PC-3 (cell line): ENCODE data around the gene CERKL. TPM values are rescaled to one million over a fixed set of nuclear protein-coding genes. Genes with fewer than 3 reads are reported as not detected.

Experiments
- ATAC-seq: fragments of 200-7000 bp; cut with Tn5 transposase; 2 replicates; pipeline ENCODE4 v1.9.1; 2020; ENCODE audit warnings: mild to moderate bottlenecking, moderate library complexity
- BruUV-seq: library from RNA; stranded (reverse); fragments of 400-500 nt; replicated peaks from 2 replicates; lab custom pipeline; 2021; lab: Mats Ljungman, UMichigan
- CTCF ChIA-PET: fragments of 300-600 bp; sonication (Branson Sonifier 250); formaldehyde crosslinking; loops from one replicate; lab custom pipeline; 2022; ENCODE audit warnings: antibody characterized with exemption; lab: Charles Lee
- POLR2A ChIA-PET: fragments of 300-600 bp; sonication (Branson Sonifier 250); formaldehyde crosslinking; loops from one replicate; lab custom pipeline; 2022; ENCODE audit warnings: antibody characterized with exemption; ENCODE audit not compliant: unreplicated experiment; lab: Charles Lee
- DNase-seq: peaks from one replicate; pipeline ENCODE4 v3.0.0-alpha.2; 2015
- H2AFZ ChIP-seq: fragments of 300-600 bp; sonication (generic); 2 replicates; pipeline ENCODE4 v1.6.0; 2016; ENCODE audit warnings: antibody characterized with exemption, low read length
- H3F3A ChIP-seq: fragments of 300-600 bp; sonication (generic); one replicate; pipeline ENCODE4 v1.6.0; 2017; ENCODE audit warnings: antibody characterized with exemption, low read length, control low read depth, mild to moderate bottlenecking; ENCODE audit not compliant: unreplicated experiment
- H3K27ac ChIP-seq: fragments of 300-600 bp; sonication (generic); 2 replicates; pipeline ENCODE4 v1.5.1; 2016; ENCODE audit warnings: mild to moderate bottlenecking, low read length
- H3K27me3 ChIP-seq: fragments of 300-600 bp; sonication (generic); 2 replicates; pipeline ENCODE4 v1.6.1; 2016; ENCODE audit warnings: low read length, mixed read lengths
- H3K36me3 ChIP-seq: fragments of 300-600 bp; sonication (generic); 2 replicates; pipeline ENCODE4 v1.6.1; 2016; ENCODE audit warnings: low read depth, mixed run types, low read length, mixed read lengths
- H3K4me1 ChIP-seq: fragments of 300-600 bp; sonication (generic); 2 replicates; pipeline ENCODE4 v1.5.1; 2016; ENCODE audit warnings: low read length; ENCODE audit not compliant: insufficient read depth
- H3K4me2 ChIP-seq: fragments of 300-600 bp; sonication (generic); 2 replicates; pipeline ENCODE4 v1.6.0; 2016; ENCODE audit warnings: low read length
- H3K4me3 ChIP-seq: fragments of 300-600 bp; sonication (generic); 2 replicates; pipeline ENCODE4 v1.5.1; 2016; ENCODE audit warnings: mild to moderate bottlenecking, low read length, mixed read lengths
- H3K79me2 ChIP-seq: fragments of 300-600 bp; sonication (generic); 2 replicates; pipeline ENCODE4 v1.6.1; 2017; ENCODE audit warnings: low read length, mixed read lengths
- H3K9ac ChIP-seq: fragments of 300-600 bp; sonication (generic); 2 replicates; pipeline ENCODE4 v1.6.0; 2016; ENCODE audit warnings: mild to moderate bottlenecking, low read length
- H3K9me2 ChIP-seq: fragments of 300-600 bp; sonication (generic); replicated peaks from 2 replicates; pipeline ENCODE4 v1.6.1; 2016; ENCODE audit warnings: mixed run types, low read length, mixed read lengths
- H3K9me3 ChIP-seq: fragments of 300-600 bp; sonication (generic); 2 replicates; pipeline ENCODE4 v1.6.1; 2016; ENCODE audit warnings: low read length, mixed read lengths
- H4K20me1 ChIP-seq: fragments of 300-600 bp; sonication (generic); 2 replicates; pipeline ENCODE4 v1.6.1; 2016; ENCODE audit warnings: low read length, mixed read lengths
- EZH2 ChIP-seq: fragments of 300-600 bp; sonication (generic); IDR thresholded peaks from one replicate; pipeline ENCODE4 v1.6.1; 2017; ENCODE audit warnings: antibody characterized with exemption, mild to moderate bottlenecking, low read length; ENCODE audit not compliant: unreplicated experiment
- EZH2phosphoT487 ChIP-seq: fragments of 300-600 bp; sonication (generic); IDR thresholded peaks from 2 replicates; pipeline ENCODE4 v1.6.1; 2018; ENCODE audit warnings: mild to moderate bottlenecking, antibody characterized with exemption, low read length, borderline replicate concordance
- intact Hi-C: fragments of 100-400 bp; cut with micrococcal nuclease; formaldehyde crosslinking; loops from 2 replicates; pipeline ENCODE4 v1.9.0; 2023
- total RNA-seq: library from RNA; depleted of rRNA; stranded (reverse); fragments of >200 nt; gene quantifications from 2 replicates; pipeline ENCODE4 v1.2.3, GENCODE V29; 2014
- TF ChIP-seq, protein P1 (sequence below): fragments of 300-600 bp; sonication (generic); conservative IDR thresholded peaks from 2 replicates; pipeline ENCODE4 v1.5.1; 2017; ENCODE audit warnings: antibody characterized with exemption, low read depth, mild to moderate bottlenecking, low read length

The CERKL gene
- total RNA-seq, 1 experiment from 2014 or later = 0.98 TPM

DNA sequence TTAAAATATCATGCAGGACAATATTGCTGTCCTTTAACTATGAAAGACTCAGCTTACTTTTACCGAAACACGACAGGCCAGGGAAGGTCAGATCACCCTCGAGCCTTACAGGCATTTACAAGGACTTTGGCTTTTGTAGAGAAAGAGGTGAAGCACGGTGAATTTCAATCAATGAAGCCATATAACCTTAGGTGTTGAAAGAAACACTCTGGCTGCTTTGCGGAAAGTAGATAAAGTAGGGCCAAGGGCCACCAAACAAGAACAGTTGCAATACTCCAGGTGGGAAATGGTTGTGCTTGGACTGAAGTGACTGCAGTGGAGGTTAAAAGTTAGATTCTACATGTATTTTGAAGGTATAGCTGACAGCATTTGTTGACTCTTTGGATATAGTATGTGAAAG lies 80.5 kb downstream of the CERKL start:
- H3K27me3 ChIP-seq = no peaks in the 10 kb centered on the region
- DNase-seq = no peak
- H3K4me2 ChIP-seq = no peak overlapping the region
- H3F3A ChIP-seq = no peaks in the 10 kb centered on the region
- no peak overlapping the region for H2AFZ ChIP-seq
- no peaks in the 10 kb centered on the region for H3K9me3 ChIP-seq
- H3K36me3 ChIP-seq = no peaks in the 10 kb centered on the region
- no peak overlapping the region for H3K9ac ChIP-seq
- TF ChIP-seq EZH2 = no peak
- TF ChIP-seq, protein P1, sequence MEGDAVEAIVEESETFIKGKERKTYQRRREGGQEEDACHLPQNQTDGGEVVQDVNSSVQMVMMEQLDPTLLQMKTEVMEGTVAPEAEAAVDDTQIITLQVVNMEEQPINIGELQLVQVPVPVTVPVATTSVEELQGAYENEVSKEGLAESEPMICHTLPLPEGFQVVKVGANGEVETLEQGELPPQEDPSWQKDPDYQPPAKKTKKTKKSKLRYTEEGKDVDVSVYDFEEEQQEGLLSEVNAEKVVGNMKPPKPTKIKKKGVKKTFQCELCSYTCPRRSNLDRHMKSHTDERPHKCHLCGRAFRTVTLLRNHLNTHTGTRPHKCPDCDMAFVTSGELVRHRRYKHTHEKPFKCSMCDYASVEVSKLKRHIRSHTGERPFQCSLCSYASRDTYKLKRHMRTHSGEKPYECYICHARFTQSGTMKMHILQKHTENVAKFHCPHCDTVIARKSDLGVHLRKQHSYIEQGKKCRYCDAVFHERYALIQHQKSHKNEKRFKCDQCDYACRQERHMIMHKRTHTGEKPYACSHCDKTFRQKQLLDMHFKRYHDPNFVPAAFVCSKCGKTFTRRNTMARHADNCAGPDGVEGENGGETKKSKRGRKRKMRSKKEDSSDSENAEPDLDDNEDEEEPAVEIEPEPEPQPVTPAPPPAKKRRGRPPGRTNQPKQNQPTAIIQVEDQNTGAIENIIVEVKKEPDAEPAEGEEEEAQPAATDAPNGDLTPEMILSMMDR = no peak
- TF ChIP-seq EZH2phosphoT487 = no peak
- no peaks in the 10 kb centered on the region for H4K20me1 ChIP-seq
- H3K9me2 ChIP-seq = no peaks in the 10 kb centered on the region
- BruUV-seq = no TSS peak
- H3K27ac ChIP-seq = no peak overlapping the region
- H3K79me2 ChIP-seq = no peaks in the 10 kb centered on the region
- 0 out of 2 replicates have a peak, but pooled peaks cover 7% of the 10 kb centered on the region for H3K4me1 ChIP-seq
- no peak for ATAC-seq
- ChIA-PET POLR2A (no interaction called here), CTCF (no interaction called here)
- H3K4me3 ChIP-seq = no peak overlapping the region
- intact Hi-C loops = loop anchor here (10.0 kb wide), 1 partner anchor 328 kb away; no protein-coding TSS in a partner anchor

DNA sequence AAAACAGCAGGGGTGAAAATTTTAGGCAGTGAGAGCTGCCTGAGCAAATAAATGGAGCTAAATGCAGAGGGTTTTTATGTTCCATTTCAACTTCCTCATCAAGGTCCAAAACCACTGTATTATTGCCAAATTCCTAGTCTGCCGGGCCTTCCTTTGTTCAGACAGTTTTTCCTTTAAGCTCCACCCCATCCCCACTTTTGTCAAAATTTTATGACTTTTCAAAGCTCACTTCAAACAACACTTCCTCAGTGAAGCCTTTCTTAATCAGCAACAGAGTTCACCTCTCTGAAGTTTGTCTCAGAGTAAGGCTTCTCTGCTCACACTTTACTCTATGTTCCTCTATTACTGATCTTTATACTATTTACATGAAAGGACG lies 81.3 kb downstream of the CERKL start:
- no peak overlapping the region for H3K27ac ChIP-seq
- ChIA-PET POLR2A (no interaction called here), CTCF (no interaction called here)
- 0 out of 2 replicates have a peak overlapping the region, but pooled peaks have one; percentile 2 for H2AFZ ChIP-seq
- H3K27me3 ChIP-seq = no peaks in the 10 kb centered on the region
- H3K79me2 ChIP-seq = no peaks in the 10 kb centered on the region
- no peak for ATAC-seq
- H3K9ac ChIP-seq = no peak overlapping the region
- H3K9me2 ChIP-seq = no peaks in the 10 kb centered on the region
- BruUV-seq = no TSS peak
- no peaks in the 10 kb centered on the region for H3K36me3 ChIP-seq
- no peaks in the 10 kb centered on the region for H4K20me1 ChIP-seq
- no peak overlapping the region for H3K4me3 ChIP-seq
- H3K4me1 ChIP-seq = 0 out of 2 replicates have a peak, but pooled peaks cover 7% of the 10 kb centered on the region
- H3F3A ChIP-seq = no peaks in the 10 kb centered on the region
- TF ChIP-seq EZH2 = no peak
- TF ChIP-seq, protein P1 = no peak
- H3K9me3 ChIP-seq = no peaks in the 10 kb centered on the region
- intact Hi-C loops = loop anchor here (10.0 kb wide), 1 partner anchor 329 kb away; no protein-coding TSS in a partner anchor
- H3K4me2 ChIP-seq = no peak overlapping the region
- DNase-seq = no peak

DNA sequence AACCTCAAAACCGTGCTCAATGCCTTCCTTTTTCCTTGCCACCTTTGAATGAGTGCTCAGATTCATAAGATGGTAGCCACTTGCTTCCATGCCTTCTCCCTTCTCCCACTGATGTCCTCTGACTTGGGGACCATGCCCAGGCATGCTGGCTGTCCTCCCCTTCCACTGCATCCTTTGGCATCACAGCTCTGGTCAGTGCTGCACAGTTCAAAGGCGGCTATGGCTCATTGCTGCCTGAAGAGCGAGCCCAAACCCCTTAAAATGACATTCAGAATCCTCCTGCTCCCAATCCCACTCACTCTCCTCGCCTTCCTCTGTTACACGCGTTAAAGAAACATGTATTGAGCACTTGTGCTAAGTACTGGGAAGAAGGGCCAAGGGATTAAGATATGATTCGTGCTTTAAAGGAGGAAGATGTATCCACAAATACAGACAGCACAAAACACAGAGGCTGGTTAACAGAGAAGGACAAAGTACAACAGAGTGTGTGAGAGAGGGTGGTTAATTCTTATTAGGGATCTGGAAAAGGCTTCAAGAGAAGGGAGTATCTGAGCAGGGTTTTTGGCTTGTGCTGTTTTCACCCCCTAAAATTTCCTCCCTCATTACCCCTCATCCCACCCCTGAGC lies 81.8 kb downstream of the CERKL start:
- CTCF ChIA-PET = no interaction called here
- H3F3A ChIP-seq = no peaks in the 10 kb centered on the region

More for the DNA sequence above, 81.8 kb downstream of the CERKL start:
- no peak for ATAC-seq
- TF ChIP-seq, protein P1 = no peak
- TF ChIP-seq EZH2phosphoT487 = no peak
- no peak for TF ChIP-seq EZH2
- H3K27ac ChIP-seq = no peak overlapping the region
- no peak overlapping the region for H3K4me3 ChIP-seq
- H3K9ac ChIP-seq = no peak overlapping the region
- no peaks in the 10 kb centered on the region for H3K9me2 ChIP-seq
- no peaks in the 10 kb centered on the region for H3K79me2 ChIP-seq
- H3K36me3 ChIP-seq = no peaks in the 10 kb centered on the region
- H4K20me1 ChIP-seq = no peaks in the 10 kb centered on the region
- no peak for DNase-seq
- BruUV-seq = no TSS peak
- 0 out of 2 replicates have a peak, but pooled peaks cover 7% of the 10 kb centered on the region for H3K4me1 ChIP-seq
- POLR2A ChIA-PET = no interaction called here
- H3K9me3 ChIP-seq = no peaks in the 10 kb centered on the region
- no peaks in the 10 kb centered on the region for H3K27me3 ChIP-seq
- no peak overlapping the region for H3K4me2 ChIP-seq
- 0 out of 2 replicates have a peak overlapping the region, but pooled peaks have one; percentile 2 for H2AFZ ChIP-seq
- intact Hi-C loops = loop anchor here (10.0 kb wide), 1 partner anchor 330 kb away; no protein-coding TSS in a partner anchor
